Pulmonary artery endothelial cell (primary cell): ENCODE data around the gene ZNF777. TPM values are rescaled to one million over a fixed set of nuclear protein-coding genes. Genes with fewer than 3 reads are reported as not detected.
"Not testable (repeated sequence)": the region's sequence is repeated elsewhere in the genome, so short reads cannot be mapped to it uniquely, and the experiment has no call there.

ENCODE experiments used
- DNase-seq: peaks from one replicate; pipeline ENCODE4 v3.0.0-alpha.2; 2011; ENCODE audit warnings: low read depth, low spot score
- total RNA-seq: library from RNA; depleted of rRNA; stranded (reverse); fragments of >200 nt; gene quantifications from 2 replicates; pipeline ENCODE4 v1.2.3, GENCODE V29; 2014

ZNF777 gene
- total RNA-seq, 1 donor from 2014 or later = 4.0 TPM

- no peak for DNase-seq
These were observed 5.5 kb downstream of the ZNF777 start for GRCh38 chr7:149455175-149455950.

GRCh38 chr7:149454750-149455149, 6.1 kb downstream of the ZNF777 start:
- DNase-seq = no peak

GRCh38 chr7:149454006-149454405, 6.9 kb downstream of the ZNF777 start:
- no peak for DNase-seq

- no peak for DNase-seq
These were observed 10.0 kb downstream of the ZNF777 start for GRCh38 chr7:149450821-149451220.

- no peak for DNase-seq
These were observed 11.0 kb downstream of the ZNF777 start for GRCh38 chr7:149449897-149450296.

GRCh38 chr7:149448961-149449360, 11.9 kb downstream of the ZNF777 start:
- DNase-seq = no peak

GRCh38 chr7:149446026-149446425, 14.8 kb downstream of the ZNF777 start:
- not testable (repeated sequence) for DNase-seq

- no peak for DNase-seq
These were observed 16.6 kb downstream of the ZNF777 start for GRCh38 chr7:149444287-149444686.

GRCh38 chr7:149443523-149443922, 17.3 kb downstream of the ZNF777 start:
- DNase-seq = no peak

- DNase-seq = no peak
These were observed 17.9 kb downstream of the ZNF777 start for GRCh38 chr7:149442924-149443323.

GRCh38 chr7:149440222-149440621, 20.6 kb downstream of the ZNF777 start:
- DNase-seq = no peak

GRCh38 chr7:149436358-149436757, 24.5 kb downstream of the ZNF777 start:
- no peak for DNase-seq

GRCh38 chr7:149433124-149433523, 27.7 kb downstream of the ZNF777 start:
- DNase-seq = no peak

- no peak for DNase-seq
These were observed 28.7 kb downstream of the ZNF777 start for GRCh38 chr7:149432121-149432691.

GRCh38 chr7:149431486-149432120, 29.3 kb downstream of the ZNF777 start:
- no peak for DNase-seq

- no peak for DNase-seq
These were observed 30.7 kb downstream of the ZNF777 start for GRCh38 chr7:149430192-149430591.

GRCh38 chr7:149427893-149428292, 33.0 kb downstream of the ZNF777 start:
- no peak for DNase-seq

- DNase-seq = no peak
These were observed 33.7 kb downstream of the ZNF777 start for GRCh38 chr7:149427096-149427680.

- no peak for DNase-seq
These were observed 37.3 kb downstream of the ZNF777 start for GRCh38 chr7:149423449-149424110.

GRCh38 chr7:149422914-149423301, 38.0 kb downstream of the ZNF777 start:
- no peak for DNase-seq

- peak; percentile 13 for DNase-seq
These were observed 38.5 kb downstream of the ZNF777 start for GRCh38 chr7:149422162-149422913.
